ENCODE measurements around the gene TMEM151B. TPM values are rescaled to one million over a fixed set of nuclear protein-coding genes. Genes with fewer than 3 reads are reported as not detected.

Gene TMEM151B
- total and polyA plus RNA-seq, 2 donors (not counting 1 experiment from before 2014, with no cell fraction given): 0.01 to 0.10 TPM

GRCh38 chr6:44247338-44248302, 22.6 kb upstream of the TMEM151B start:
- ChIA-PET POLR2A (interaction anchor here (0.5 to 6.1 kb wide), 18 partner anchors 9 to 618 kb away, joined by 3 to 105 read pairs (median 4); partner anchors contain the start of genes AARS2, CDC5L, MRPL14 and NFKBIE), CTCF (interaction anchor here (0.9 to 7.6 kb wide), 10 partner anchors 8 to 1466 kb away, joined by 3 to 68 read pairs (median 8); partner anchors contain the start of genes AARS2, BICRAL, SLC29A1 and SLC35B2)
- peaks cover 9 to 46% of the 10 kb centered on the region in 2 experiments for H3K36me3 ChIP-seq (replicated peaks in 1 of 2; ENCODE audit: control extremely low read depth in 1 of 2, control insufficient read depth in 1 of 2, extremely low read depth in 1 of 2, insufficient read depth in 2 of 2, low read length in 1 of 2)
- Mint-ChIP-seq H3K4me1 (peaks cover 48% of the 10 kb centered on the region), H3K9me3 (ENCODE audit: insufficient read depth) (no peaks in the 10 kb centered on the region), H3K27ac (peak overlapping the region; percentile 95), H3K4me3 (peak overlapping the region; percentile 96), H3K27me3 (no peaks in the 10 kb centered on the region)
- H3K4me2 ChIP-seq (replicated peaks; ENCODE audit: low read depth, low read length, poor library complexity, severe bottlenecking): peak overlapping the region; percentile 97
- peaks cover 35% of the 10 kb centered on the region for H3K79me2 ChIP-seq (ENCODE audit: control insufficient read depth, insufficient read depth, low read length)
- peaks cover 51% of the 10 kb centered on the region for H4K20me1 ChIP-seq (ENCODE audit: control insufficient read depth, insufficient read depth, low read length, poor library complexity, severe bottlenecking)
- no peak for TF ChIP-seq EZH2 (IDR thresholded peaks at IDR 0.05; ENCODE audit: borderline replicate concordance, insufficient read depth, low read depth, low read length, poor library complexity, severe bottlenecking)
- TF ChIP-seq, protein P1, sequence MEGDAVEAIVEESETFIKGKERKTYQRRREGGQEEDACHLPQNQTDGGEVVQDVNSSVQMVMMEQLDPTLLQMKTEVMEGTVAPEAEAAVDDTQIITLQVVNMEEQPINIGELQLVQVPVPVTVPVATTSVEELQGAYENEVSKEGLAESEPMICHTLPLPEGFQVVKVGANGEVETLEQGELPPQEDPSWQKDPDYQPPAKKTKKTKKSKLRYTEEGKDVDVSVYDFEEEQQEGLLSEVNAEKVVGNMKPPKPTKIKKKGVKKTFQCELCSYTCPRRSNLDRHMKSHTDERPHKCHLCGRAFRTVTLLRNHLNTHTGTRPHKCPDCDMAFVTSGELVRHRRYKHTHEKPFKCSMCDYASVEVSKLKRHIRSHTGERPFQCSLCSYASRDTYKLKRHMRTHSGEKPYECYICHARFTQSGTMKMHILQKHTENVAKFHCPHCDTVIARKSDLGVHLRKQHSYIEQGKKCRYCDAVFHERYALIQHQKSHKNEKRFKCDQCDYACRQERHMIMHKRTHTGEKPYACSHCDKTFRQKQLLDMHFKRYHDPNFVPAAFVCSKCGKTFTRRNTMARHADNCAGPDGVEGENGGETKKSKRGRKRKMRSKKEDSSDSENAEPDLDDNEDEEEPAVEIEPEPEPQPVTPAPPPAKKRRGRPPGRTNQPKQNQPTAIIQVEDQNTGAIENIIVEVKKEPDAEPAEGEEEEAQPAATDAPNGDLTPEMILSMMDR (IDR thresholded peaks at IDR 0.05): no peak
- peak overlapping the region; percentile 93 to 99 for H3K27ac ChIP-seq (ENCODE audit: low read length in 2 of 2)
- peaks cover 12 to 30% of the 10 kb centered on the region in 2 donors for H3K4me1 ChIP-seq (ENCODE audit: control insufficient read depth in 2 of 2, insufficient read depth in 2 of 2, low read length in 2 of 2)
- intact Hi-C loops (cut with micrococcal nuclease): loop anchor here (1.0 to 5.0 kb wide), 3 partner anchors 10 to 120 kb away; partner anchors contain the start of genes AARS2, MRPL14, SLC35B2 and TMEM63B
- no peaks in the 10 kb centered on the region for H3K27me3 ChIP-seq (replicated peaks in 1 of 4; ENCODE audit: control extremely low read depth in 1 of 4, control insufficient read depth in 3 of 4, insufficient read depth in 4 of 4, low read length in 3 of 4)
- H3K9ac ChIP-seq (ENCODE audit: low read length): peak overlapping the region; percentile 99
- ATAC-seq (ENCODE audit: low read depth) (peak; percentile 38), DNase-seq (peak; percentile 88)
- H3K4me3 ChIP-seq (ENCODE audit: control extremely low read depth in 1 of 5, extremely low read depth in 1 of 5, insufficient read depth in 1 of 5, low read depth in 2 of 5, low read length in 4 of 5): peak overlapping the region; percentile 85 to 100 (median 98)
- H3K9me3 ChIP-seq (ENCODE audit: control extremely low read depth in 1 of 3, control insufficient read depth in 2 of 3, insufficient read depth in 1 of 3, low read length in 2 of 3): no peaks in the 10 kb centered on the region
- WGBS (ENCODE audit: insufficient coverage): under 1% methylated on average over 41 of the region's 52 CpGs
- H2AFZ ChIP-seq (ENCODE audit: insufficient read depth, low read depth, low read length, poor library complexity, severe bottlenecking): no peak overlapping the region
